OCI-LY1 (cell line): ENCODE measurements around the gene DEFB125.

ENCODE experiments used
- H2AFZ ChIP-seq: fragments of 200-600 bp; sonication (generic), shearing (Covaris generic); 2 replicates; pipeline ENCODE4 v1.6.0; 2014; ENCODE audit warnings: antibody characterized with exemption, mild to moderate bottlenecking, low read length
- H3F3A ChIP-seq: fragments of 200-600 bp; sonication (generic), shearing (Covaris generic); 2 replicates; pipeline ENCODE4 v1.6.0; 2014; ENCODE audit warnings: mild to moderate bottlenecking, antibody characterized with exemption, low read length, moderate library complexity; ENCODE audit not compliant: insufficient read depth
- H3K27ac ChIP-seq: fragments of 200-600 bp; sonication (generic); 2 replicates; pipeline ENCODE4 v1.5.1; 2014; ENCODE audit warnings: low read length, mixed run types, mild to moderate bottlenecking, low read depth; ENCODE audit not compliant: poor library complexity, severe bottlenecking
- H3K27me3 ChIP-seq: fragments of 200-600 bp; sonication (generic); 2 replicates; pipeline ENCODE4 v1.6.0; 2014; ENCODE audit warnings: antibody characterized with exemption, mild to moderate bottlenecking, low read length, moderate library complexity; ENCODE audit not compliant: insufficient read depth
- H3K36me3 ChIP-seq: fragments of 200-600 bp; sonication (generic); 2 replicates; pipeline ENCODE4 v1.6.1; 2014; ENCODE audit warnings: mild to moderate bottlenecking, antibody characterized with exemption, low read length, moderate library complexity, mixed read lengths; ENCODE audit not compliant: insufficient read depth
- H3K4me1 ChIP-seq: fragments of 200-600 bp; sonication (generic); 2 replicates; pipeline ENCODE4 v1.5.1; 2014; ENCODE audit warnings: mild to moderate bottlenecking, low read length, moderate library complexity; ENCODE audit not compliant: insufficient read depth, severe bottlenecking
- H3K4me2 ChIP-seq: fragments of 200-600 bp; sonication (generic), shearing (Covaris generic); 2 replicates; pipeline ENCODE4 v1.6.1; 2014; ENCODE audit warnings: low read length
- H3K4me3 ChIP-seq: fragments of 200-600 bp; sonication (generic); 2 replicates; pipeline ENCODE4 v1.5.1; 2014; ENCODE audit warnings: low read length, low read depth, mild to moderate bottlenecking, mixed read lengths; ENCODE audit not compliant: poor library complexity, severe bottlenecking
- H3K79me2 ChIP-seq: fragments of 200-600 bp; shearing (Covaris generic); 2 replicates; pipeline ENCODE4 v1.6.1; 2016; ENCODE audit warnings: mixed run types, low read length, mixed read lengths; ENCODE audit not compliant: insufficient read depth
- H3K9ac ChIP-seq: fragments of 200-600 bp; sonication (generic), shearing (Covaris generic); 2 replicates; pipeline ENCODE4 v1.6.1; 2014; ENCODE audit warnings: mild to moderate bottlenecking, low read length, mixed read lengths
- H3K9me2 ChIP-seq: fragments of 200-600 bp; sonication (generic), shearing (Covaris generic); 2 replicates; pipeline ENCODE4 v1.6.1; 2014; ENCODE audit warnings: low read depth, mild to moderate bottlenecking, low read length, mixed read lengths
- H3K9me3 ChIP-seq: fragments of 200-600 bp; shearing (Covaris generic); 2 replicates; pipeline ENCODE4 v1.6.1; 2014; ENCODE audit warnings: low read length, mixed read lengths
- H4K20me1 ChIP-seq: fragments of 200-600 bp; sonication (generic), shearing (Covaris generic); 2 replicates; pipeline ENCODE4 v1.6.0; 2016; ENCODE audit warnings: mild to moderate bottlenecking, low read length; ENCODE audit not compliant: insufficient read depth
- EZH2 ChIP-seq: fragments of 200-600 bp; sonication (generic), shearing (Covaris generic); IDR thresholded peaks from 2 replicates; pipeline ENCODE4 v1.8.0; 2017; ENCODE audit warnings: borderline replicate concordance, mixed run types, mild to moderate bottlenecking, antibody characterized with exemption, low read length, moderate library complexity, mixed read lengths
- TF ChIP-seq, protein P1 (sequence below): fragments of 200-600 bp; sonication (generic), shearing (Covaris generic); IDR thresholded peaks from 2 replicates; pipeline ENCODE4 v1.5.1; 2017; ENCODE audit warnings: mild to moderate bottlenecking, antibody characterized with exemption, low read length, moderate library complexity, mixed read lengths

Gene DEFB125

GRCh38 chr20:64766-65322 is 22.6 kb upstream of the DEFB125 start:
- no peak overlapping the region for H3K9ac ChIP-seq
- H3K27me3 ChIP-seq = no peaks in the 10 kb centered on the region
- H3K36me3 ChIP-seq = no peaks in the 10 kb centered on the region
- no peak overlapping the region for H3K27ac ChIP-seq
- no peaks in the 10 kb centered on the region for H3K79me2 ChIP-seq
- no peaks in the 10 kb centered on the region for H3K4me1 ChIP-seq
- no peaks in the 10 kb centered on the region for H3K9me2 ChIP-seq
- H3F3A ChIP-seq = no peaks in the 10 kb centered on the region
- TF ChIP-seq, protein P1, sequence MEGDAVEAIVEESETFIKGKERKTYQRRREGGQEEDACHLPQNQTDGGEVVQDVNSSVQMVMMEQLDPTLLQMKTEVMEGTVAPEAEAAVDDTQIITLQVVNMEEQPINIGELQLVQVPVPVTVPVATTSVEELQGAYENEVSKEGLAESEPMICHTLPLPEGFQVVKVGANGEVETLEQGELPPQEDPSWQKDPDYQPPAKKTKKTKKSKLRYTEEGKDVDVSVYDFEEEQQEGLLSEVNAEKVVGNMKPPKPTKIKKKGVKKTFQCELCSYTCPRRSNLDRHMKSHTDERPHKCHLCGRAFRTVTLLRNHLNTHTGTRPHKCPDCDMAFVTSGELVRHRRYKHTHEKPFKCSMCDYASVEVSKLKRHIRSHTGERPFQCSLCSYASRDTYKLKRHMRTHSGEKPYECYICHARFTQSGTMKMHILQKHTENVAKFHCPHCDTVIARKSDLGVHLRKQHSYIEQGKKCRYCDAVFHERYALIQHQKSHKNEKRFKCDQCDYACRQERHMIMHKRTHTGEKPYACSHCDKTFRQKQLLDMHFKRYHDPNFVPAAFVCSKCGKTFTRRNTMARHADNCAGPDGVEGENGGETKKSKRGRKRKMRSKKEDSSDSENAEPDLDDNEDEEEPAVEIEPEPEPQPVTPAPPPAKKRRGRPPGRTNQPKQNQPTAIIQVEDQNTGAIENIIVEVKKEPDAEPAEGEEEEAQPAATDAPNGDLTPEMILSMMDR = no peak
- no peak overlapping the region for H2AFZ ChIP-seq
- H3K9me3 ChIP-seq = peaks cover 7% of the 10 kb centered on the region; the same call in 1 of the 2 replicates
- no peak overlapping the region for H3K4me2 ChIP-seq
- no peak overlapping the region for H3K4me3 ChIP-seq
- H4K20me1 ChIP-seq = no peaks in the 10 kb centered on the region

GRCh38 chr20:77231-77630 is 10.2 kb upstream of the DEFB125 start:
- no peaks in the 10 kb centered on the region for H3K9me2 ChIP-seq
- H3K9me3 ChIP-seq = 0 out of 2 replicates have a peak, but pooled peaks cover 4% of the 10 kb centered on the region
- H3K27me3 ChIP-seq = no peaks in the 10 kb centered on the region
- no peak overlapping the region for H3K4me2 ChIP-seq
- H3K36me3 ChIP-seq = no peaks in the 10 kb centered on the region
- no peak overlapping the region for H3K9ac ChIP-seq
- TF ChIP-seq EZH2 = no peak
- TF ChIP-seq, protein P1 = no peak
- H3K4me3 ChIP-seq = no peak overlapping the region
- no peaks in the 10 kb centered on the region for H3K79me2 ChIP-seq
- no peak overlapping the region for H2AFZ ChIP-seq
- no peak overlapping the region for H3K27ac ChIP-seq
- no peaks in the 10 kb centered on the region for H3F3A ChIP-seq
- H3K4me1 ChIP-seq = no peaks in the 10 kb centered on the region
- H4K20me1 ChIP-seq = no peaks in the 10 kb centered on the region

GRCh38 chr20:78338-78737 is 9.1 kb upstream of the DEFB125 start:
- TF ChIP-seq, protein P1 = no peak
- no peaks in the 10 kb centered on the region for H3K9me2 ChIP-seq
- H3K27me3 ChIP-seq = no peaks in the 10 kb centered on the region
- no peaks in the 10 kb centered on the region for H3K79me2 ChIP-seq
- no peaks in the 10 kb centered on the region for H4K20me1 ChIP-seq
- H2AFZ ChIP-seq = no peak overlapping the region
- no peak overlapping the region for H3K4me3 ChIP-seq
- no peaks in the 10 kb centered on the region for H3F3A ChIP-seq
- no peaks in the 10 kb centered on the region for H3K4me1 ChIP-seq
- no peak overlapping the region for H3K9ac ChIP-seq
- H3K36me3 ChIP-seq = no peaks in the 10 kb centered on the region
- H3K4me2 ChIP-seq = no peak overlapping the region
- H3K27ac ChIP-seq = no peak overlapping the region
- H3K9me3 ChIP-seq = 0 out of 2 replicates have a peak, but pooled peaks cover 4% of the 10 kb centered on the region
